ENCODE measurements around the gene PNPLA6.

DNA sequence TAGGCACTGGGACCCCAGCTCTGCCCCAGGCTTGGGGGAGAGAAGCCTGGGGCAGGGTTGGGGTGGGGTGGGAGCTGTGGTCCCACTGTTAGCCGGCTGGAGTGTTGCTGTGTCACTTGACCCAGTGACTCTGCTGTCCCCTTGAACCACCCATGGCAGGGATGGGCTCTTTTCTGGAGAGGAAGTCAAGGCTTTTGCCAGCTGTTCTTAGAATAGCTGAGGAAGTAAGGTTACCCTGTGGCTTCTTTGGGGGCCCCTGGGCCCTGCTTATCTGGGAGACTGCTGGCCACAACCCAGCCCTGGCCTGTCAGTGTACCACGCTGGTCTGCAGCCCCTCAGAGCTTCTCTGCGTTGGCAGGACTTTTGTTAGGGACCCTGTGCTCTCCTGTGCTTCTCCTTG, 9.1 kb downstream of the PNPLA6 start:
- TF ChIP-seq, protein P1, sequence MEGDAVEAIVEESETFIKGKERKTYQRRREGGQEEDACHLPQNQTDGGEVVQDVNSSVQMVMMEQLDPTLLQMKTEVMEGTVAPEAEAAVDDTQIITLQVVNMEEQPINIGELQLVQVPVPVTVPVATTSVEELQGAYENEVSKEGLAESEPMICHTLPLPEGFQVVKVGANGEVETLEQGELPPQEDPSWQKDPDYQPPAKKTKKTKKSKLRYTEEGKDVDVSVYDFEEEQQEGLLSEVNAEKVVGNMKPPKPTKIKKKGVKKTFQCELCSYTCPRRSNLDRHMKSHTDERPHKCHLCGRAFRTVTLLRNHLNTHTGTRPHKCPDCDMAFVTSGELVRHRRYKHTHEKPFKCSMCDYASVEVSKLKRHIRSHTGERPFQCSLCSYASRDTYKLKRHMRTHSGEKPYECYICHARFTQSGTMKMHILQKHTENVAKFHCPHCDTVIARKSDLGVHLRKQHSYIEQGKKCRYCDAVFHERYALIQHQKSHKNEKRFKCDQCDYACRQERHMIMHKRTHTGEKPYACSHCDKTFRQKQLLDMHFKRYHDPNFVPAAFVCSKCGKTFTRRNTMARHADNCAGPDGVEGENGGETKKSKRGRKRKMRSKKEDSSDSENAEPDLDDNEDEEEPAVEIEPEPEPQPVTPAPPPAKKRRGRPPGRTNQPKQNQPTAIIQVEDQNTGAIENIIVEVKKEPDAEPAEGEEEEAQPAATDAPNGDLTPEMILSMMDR (conservative IDR thresholded peaks at IDR 0.05; ENCODE audit: low read depth, low read length): no peak
- TF ChIP-seq MAZ (IDR thresholded peaks at IDR 0.05; ENCODE audit: borderline replicate concordance, low read depth, low read length) (no peak), FOS (IDR thresholded peaks at IDR 0.05; ENCODE audit: low read depth, low read length) (no peak), CEBPB (IDR thresholded peaks at IDR 0.05; ENCODE audit: low read depth, low read length) (no peak), POLR2A (IDR thresholded peaks at IDR 0.05; ENCODE audit: low read depth, low read length) (no peak), RFX5 (IDR thresholded peaks at IDR 0.05; ENCODE audit: low read depth, low read length) (no peak), CHD1 (IDR thresholded peaks at IDR 0.05; ENCODE audit: low read depth, low read length) (no peak), RCOR1 (IDR thresholded peaks at IDR 0.05; ENCODE audit: insufficient replicate concordance, low read length) (no peak), MAFK (IDR thresholded peaks at IDR 0.05; ENCODE audit: low read depth, low read length) (no peak), RAD21 (IDR thresholded peaks at IDR 0.05; ENCODE audit: low read length) (no peak)
- TF ChIP-seq, protein P2, sequence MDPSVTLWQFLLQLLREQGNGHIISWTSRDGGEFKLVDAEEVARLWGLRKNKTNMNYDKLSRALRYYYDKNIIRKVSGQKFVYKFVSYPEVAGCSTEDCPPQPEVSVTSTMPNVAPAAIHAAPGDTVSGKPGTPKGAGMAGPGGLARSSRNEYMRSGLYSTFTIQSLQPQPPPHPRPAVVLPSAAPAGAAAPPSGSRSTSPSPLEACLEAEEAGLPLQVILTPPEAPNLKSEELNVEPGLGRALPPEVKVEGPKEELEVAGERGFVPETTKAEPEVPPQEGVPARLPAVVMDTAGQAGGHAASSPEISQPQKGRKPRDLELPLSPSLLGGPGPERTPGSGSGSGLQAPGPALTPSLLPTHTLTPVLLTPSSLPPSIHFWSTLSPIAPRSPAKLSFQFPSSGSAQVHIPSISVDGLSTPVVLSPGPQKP (IDR thresholded peaks at IDR 0.05; ENCODE audit: borderline replicate concordance, low read depth, low read length): no peak
- TF ChIP-seq, protein P3, sequence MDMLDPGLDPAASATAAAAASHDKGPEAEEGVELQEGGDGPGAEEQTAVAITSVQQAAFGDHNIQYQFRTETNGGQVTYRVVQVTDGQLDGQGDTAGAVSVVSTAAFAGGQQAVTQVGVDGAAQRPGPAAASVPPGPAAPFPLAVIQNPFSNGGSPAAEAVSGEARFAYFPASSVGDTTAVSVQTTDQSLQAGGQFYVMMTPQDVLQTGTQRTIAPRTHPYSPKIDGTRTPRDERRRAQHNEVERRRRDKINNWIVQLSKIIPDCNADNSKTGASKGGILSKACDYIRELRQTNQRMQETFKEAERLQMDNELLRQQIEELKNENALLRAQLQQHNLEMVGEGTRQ (IDR thresholded peaks at IDR 0.05; ENCODE audit: low read depth, low read length): no peak
